H9 (cell line): ENCODE data around the gene MORF4L2. TPM values are rescaled to one million over a fixed set of nuclear protein-coding genes. Genes with fewer than 3 reads are reported as not detected.

Experiments used
- DNase-seq: peaks from one replicate; pipeline ENCODE4 v3.0.0-alpha.2; 2017
- H2AFZ ChIP-seq: one replicate; pipeline ENCODE4 v1.6.1; 2013; ENCODE audit warnings: mild to moderate bottlenecking, low read length, control low read depth, moderate library complexity
- H2AK5ac ChIP-seq: 2 replicates; pipeline ENCODE4 v1.6.1; 2013; ENCODE audit warnings: low read length, control low read depth, mixed read lengths; ENCODE audit not compliant: insufficient read length
- H2BK120ac ChIP-seq: one replicate; pipeline ENCODE4 v1.6.1; 2013; ENCODE audit warnings: low read depth, mild to moderate bottlenecking, low read length, control low read depth, inconsistent platforms; ENCODE audit not compliant: poor library complexity, severe bottlenecking
- H2BK12ac ChIP-seq: 2 replicates; pipeline ENCODE4 v1.6.1; 2013; ENCODE audit warnings: low read length, control low read depth, mixed read lengths, low read depth; ENCODE audit not compliant: insufficient read length
- H2BK15ac ChIP-seq: 2 replicates; pipeline ENCODE4 v1.6.1; 2013; ENCODE audit warnings: low read depth, low read length, control low read depth
- H2BK20ac ChIP-seq: one replicate; pipeline ENCODE4 v1.6.1; 2013; ENCODE audit warnings: low read depth, mild to moderate bottlenecking, low read length, control low read depth, inconsistent platforms; ENCODE audit not compliant: poor library complexity, severe bottlenecking
- H2BK5ac ChIP-seq: 2 replicates; pipeline ENCODE4 v1.6.1; 2013; ENCODE audit warnings: low read length, control low read depth, mixed read lengths; ENCODE audit not compliant: insufficient read length
- H3K14ac ChIP-seq: 2 replicates; pipeline ENCODE4 v1.6.1; 2013; ENCODE audit warnings: low read length, control low read depth; ENCODE audit not compliant: insufficient read depth
- H3K18ac ChIP-seq: 2 replicates; pipeline ENCODE4 v1.6.1; 2013; ENCODE audit warnings: low read depth, mild to moderate bottlenecking, mixed read lengths, low read length, control low read depth; ENCODE audit not compliant: insufficient read length
- H3K23ac ChIP-seq: 2 replicates; pipeline ENCODE4 v1.6.1; 2013; ENCODE audit warnings: low read length, control low read depth, mixed read lengths, low read depth; ENCODE audit not compliant: insufficient read length
- H3K23me2 ChIP-seq: 2 replicates; pipeline ENCODE4 v1.6.1; 2013; ENCODE audit warnings: low read depth, mild to moderate bottlenecking, mixed read lengths, low read length, control low read depth; ENCODE audit not compliant: insufficient read length, poor library complexity, severe bottlenecking
- H3K27ac ChIP-seq: 2 replicates; pipeline ENCODE4 v1.5.1; 2013; ENCODE audit warnings: low read length, control low read depth, mixed read lengths, low read depth; ENCODE audit not compliant: insufficient read length
- H3K27me3 ChIP-seq: 2 replicates; pipeline ENCODE4 v1.6.1; 2013; ENCODE audit warnings: low read length, control low read depth, inconsistent platforms; ENCODE audit not compliant: insufficient read depth
- H3K4ac ChIP-seq: 2 replicates; pipeline ENCODE4 v1.6.1; 2013; ENCODE audit warnings: low read depth, mild to moderate bottlenecking, control low read depth, inconsistent platforms, low read length, moderate library complexity
- H3K4me1 ChIP-seq: 2 replicates; pipeline ENCODE4 v1.6.1; 2013; ENCODE audit warnings: low read length, control low read depth, inconsistent platforms; ENCODE audit not compliant: insufficient read depth
- H3K4me2 ChIP-seq: 2 replicates; pipeline ENCODE4 v1.6.1; 2013; ENCODE audit warnings: low read length, control low read depth, mixed read lengths; ENCODE audit not compliant: insufficient read length, insufficient read depth
- H3K56ac ChIP-seq: 2 replicates; pipeline ENCODE4 v1.6.1; 2013; ENCODE audit warnings: low read depth, mild to moderate bottlenecking, mixed read lengths, low read length, control low read depth; ENCODE audit not compliant: insufficient read length
- H3K79me1 ChIP-seq: 2 replicates; pipeline ENCODE4 v1.6.1; 2013; ENCODE audit warnings: low read depth, mild to moderate bottlenecking, moderate library complexity, low read length, control low read depth, inconsistent platforms; ENCODE audit not compliant: insufficient read depth, poor library complexity, severe bottlenecking
- H3K79me2 ChIP-seq: 2 replicates; pipeline ENCODE4 v1.6.1; 2013; ENCODE audit warnings: low read length, control low read depth, inconsistent platforms; ENCODE audit not compliant: insufficient read depth
- H3K9ac ChIP-seq: 2 replicates; pipeline ENCODE4 v1.6.1; 2013; ENCODE audit warnings: low read length, control low read depth, mixed read lengths; ENCODE audit not compliant: insufficient read length; ENCODE audit errors: extremely low read depth
- H3K9me3 ChIP-seq: one replicate; pipeline ENCODE4 v1.6.1; 2013; ENCODE audit warnings: low read depth, low read length, inconsistent platforms; ENCODE audit not compliant: control insufficient read depth
- H3T11ph ChIP-seq: one replicate; pipeline ENCODE4 v1.6.1; 2013; ENCODE audit warnings: mild to moderate bottlenecking, low read length, control low read depth, inconsistent platforms
- H4K20me1 ChIP-seq: one replicate; pipeline ENCODE4 v1.6.1; 2013; ENCODE audit not compliant: control insufficient read depth, insufficient read length, insufficient read depth
- H4K5ac ChIP-seq: 2 replicates; pipeline ENCODE4 v1.6.1; 2013; ENCODE audit warnings: low read depth, mild to moderate bottlenecking, mixed read lengths, low read length, control low read depth; ENCODE audit not compliant: insufficient read length
- H4K8ac ChIP-seq: replicated peaks from 2 replicates; pipeline ENCODE4 v1.6.1; 2013; ENCODE audit warnings: low read length, control low read depth, mixed read lengths, low read depth; ENCODE audit not compliant: insufficient read length
- H4K91ac ChIP-seq: 2 replicates; pipeline ENCODE4 v1.6.1; 2013; ENCODE audit warnings: low read depth, mild to moderate bottlenecking, moderate library complexity, mixed read lengths, low read length, control low read depth; ENCODE audit not compliant: insufficient read length
- H3K27ac Mint-ChIP-seq, 3 experiments: 2 replicates in 2 of 3; 3 replicates in 1 of 3; pipeline ENCODE4 v1.8.0; 2020 to 2021; ENCODE audit warnings: mixed read lengths in 3 of 3, mild to moderate bottlenecking in 1 of 3, moderate library complexity in 1 of 3
- H3K27me3 Mint-ChIP-seq: 2 replicates; pipeline ENCODE4 v1.8.0; 2021; ENCODE audit warnings: low read depth, mild to moderate bottlenecking, moderate library complexity, mixed read lengths
- H3K36me3 Mint-ChIP-seq, 3 experiments: 2 replicates in 2 of 3; 3 replicates in 1 of 3; pipeline ENCODE4 v1.8.0; 2020 to 2021; ENCODE audit warnings: low read depth in 3 of 3, mixed read lengths in 3 of 3; ENCODE audit not compliant: insufficient read depth in 1 of 3
- H3K4me1 Mint-ChIP-seq, 2 experiments: 2 replicates each; pipeline ENCODE4 v1.8.0; 2020; ENCODE audit warnings: mixed read lengths in 2 of 2
- H3K4me3 Mint-ChIP-seq, 2 experiments: 2 replicates in 1 of 2; 3 replicates in 1 of 2; pipeline ENCODE4 v1.8.0; 2020 to 2021; ENCODE audit warnings: mild to moderate bottlenecking in 2 of 2, mixed read lengths in 2 of 2, moderate library complexity in 1 of 2
- H3K9me3 Mint-ChIP-seq, 2 experiments: 2 replicates in 1 of 2; 3 replicates in 1 of 2; pipeline ENCODE4 v1.8.0; 2020; ENCODE audit warnings: mild to moderate bottlenecking in 2 of 2, mixed read lengths in 2 of 2, moderate library complexity in 1 of 2
- CTCF ChIP-seq: fragments of 200-600 bp; sonication (generic); conservative IDR thresholded peaks from 3 replicates; pipeline ENCODE4 v1.8.0; 2021; ENCODE audit warnings: antibody characterized with exemption, mild to moderate bottlenecking
- WGBS: extraction: QIAGEN DNeasy Blood & Tissue Kit; methylation state at CpG from one replicate; pipeline ENCODE4 v1.1.7; 2013; ENCODE audit warnings: missing lambda C conversion rate, low lambda C conversion rate, mixed read lengths; ENCODE audit not compliant: insufficient read length; ENCODE audit errors: extremely low coverage; 5-methylcytosine and 5-hydroxymethylcytosine counted together
- total RNA-seq: library from RNA; stranded (reverse); gene quantifications from 2 replicates; pipeline ENCODE4 v1.2.1, GENCODE V29; 2021

MORF4L2 gene
- total RNA-seq, 1 experiment from 2014 or later, result 378 TPM

- no peak overlapping the region for H2BK20ac ChIP-seq
- H4K91ac ChIP-seq, result no peak overlapping the region
- H3K36me3 Mint-ChIP-seq, result no peaks in the 10 kb centered on the region
- H3K18ac ChIP-seq, result no peak overlapping the region
- H3K9ac ChIP-seq, result no peak overlapping the region
- H3K27me3 ChIP-seq, result no peaks in the 10 kb centered on the region
- no peak overlapping the region for H2AK5ac ChIP-seq
- H3K27ac ChIP-seq, result no peak overlapping the region
- H3K4ac ChIP-seq, result no peak overlapping the region
- H2BK5ac ChIP-seq, result no peak overlapping the region
- H3T11ph ChIP-seq, result no peak overlapping the region
- WGBS, result no CpG with 5 or more reads among the region's 1 CpG
- H3K4me2 ChIP-seq, result no peak overlapping the region
- H2AFZ ChIP-seq, result no peak overlapping the region
- H3K23me2 ChIP-seq, result no peaks in the 10 kb centered on the region
- H3K79me1 ChIP-seq, result no peaks in the 10 kb centered on the region
- H3K9me3 Mint-ChIP-seq, result peaks cover 6 to 33% of the 10 kb centered on the region in 2 experiments; a peak in 3 of 5 replicates
- H3K9me3 ChIP-seq, result no peaks in the 10 kb centered on the region
- H3K27me3 Mint-ChIP-seq, result peaks cover 2% of the 10 kb centered on the region; the same call in 1 of the 2 replicates
- no peak overlapping the region for H4K8ac ChIP-seq
- no peak overlapping the region for H2BK15ac ChIP-seq
- H3K14ac ChIP-seq, result no peak overlapping the region
- H4K5ac ChIP-seq, result no peak overlapping the region
- no peaks in the 10 kb centered on the region for H3K4me1 ChIP-seq
- no peak overlapping the region for H3K23ac ChIP-seq
- no peaks in the 10 kb centered on the region for H4K20me1 ChIP-seq
- no peak overlapping the region for H2BK12ac ChIP-seq
- H2BK120ac ChIP-seq, result no peak overlapping the region
- DNase-seq, result no peak
- H3K56ac ChIP-seq, result no peak overlapping the region
- H3K4me3 Mint-ChIP-seq, result no peak overlapping the region
- no peak for TF ChIP-seq CTCF
- H3K79me2 ChIP-seq, result no peaks in the 10 kb centered on the region
- no peak overlapping the region for H3K27ac Mint-ChIP-seq
- no peaks in the 10 kb centered on the region for H3K4me1 Mint-ChIP-seq
Observed at GRCh38 chrX:103647630-103648029, 38.9 kb downstream of the MORF4L2 start.
